Measurements from ENCODE around the gene ITPR1. TPM values are rescaled to one million over a fixed set of nuclear protein-coding genes. Genes with fewer than 3 reads are reported as not detected.

Gene ITPR1
- polyA plus RNA-seq, 1 of the 3 experiments (the other 2 are of a cell fraction): 5.9 TPM

DNA sequence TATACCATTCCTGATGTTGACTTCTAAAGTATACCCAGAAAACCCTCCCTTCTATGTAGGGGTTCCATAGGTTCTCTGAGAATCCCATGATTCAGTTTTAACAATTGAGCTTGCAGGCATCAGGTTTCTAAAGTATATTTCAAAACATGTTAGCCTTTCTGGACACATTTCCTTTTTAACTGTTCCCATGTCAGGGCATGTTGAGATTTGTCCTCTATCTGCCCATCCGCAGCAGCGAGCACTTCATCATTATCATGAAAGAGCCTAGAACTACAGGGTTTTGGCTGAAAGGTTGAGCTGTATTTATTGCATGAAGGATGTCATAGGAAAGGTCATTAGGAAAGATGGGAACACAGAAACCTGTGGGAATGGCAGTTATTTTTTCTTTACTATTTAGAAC is 285.0 kb downstream of the ITPR1 start (continued):
- TF ChIP-seq, protein P1, sequence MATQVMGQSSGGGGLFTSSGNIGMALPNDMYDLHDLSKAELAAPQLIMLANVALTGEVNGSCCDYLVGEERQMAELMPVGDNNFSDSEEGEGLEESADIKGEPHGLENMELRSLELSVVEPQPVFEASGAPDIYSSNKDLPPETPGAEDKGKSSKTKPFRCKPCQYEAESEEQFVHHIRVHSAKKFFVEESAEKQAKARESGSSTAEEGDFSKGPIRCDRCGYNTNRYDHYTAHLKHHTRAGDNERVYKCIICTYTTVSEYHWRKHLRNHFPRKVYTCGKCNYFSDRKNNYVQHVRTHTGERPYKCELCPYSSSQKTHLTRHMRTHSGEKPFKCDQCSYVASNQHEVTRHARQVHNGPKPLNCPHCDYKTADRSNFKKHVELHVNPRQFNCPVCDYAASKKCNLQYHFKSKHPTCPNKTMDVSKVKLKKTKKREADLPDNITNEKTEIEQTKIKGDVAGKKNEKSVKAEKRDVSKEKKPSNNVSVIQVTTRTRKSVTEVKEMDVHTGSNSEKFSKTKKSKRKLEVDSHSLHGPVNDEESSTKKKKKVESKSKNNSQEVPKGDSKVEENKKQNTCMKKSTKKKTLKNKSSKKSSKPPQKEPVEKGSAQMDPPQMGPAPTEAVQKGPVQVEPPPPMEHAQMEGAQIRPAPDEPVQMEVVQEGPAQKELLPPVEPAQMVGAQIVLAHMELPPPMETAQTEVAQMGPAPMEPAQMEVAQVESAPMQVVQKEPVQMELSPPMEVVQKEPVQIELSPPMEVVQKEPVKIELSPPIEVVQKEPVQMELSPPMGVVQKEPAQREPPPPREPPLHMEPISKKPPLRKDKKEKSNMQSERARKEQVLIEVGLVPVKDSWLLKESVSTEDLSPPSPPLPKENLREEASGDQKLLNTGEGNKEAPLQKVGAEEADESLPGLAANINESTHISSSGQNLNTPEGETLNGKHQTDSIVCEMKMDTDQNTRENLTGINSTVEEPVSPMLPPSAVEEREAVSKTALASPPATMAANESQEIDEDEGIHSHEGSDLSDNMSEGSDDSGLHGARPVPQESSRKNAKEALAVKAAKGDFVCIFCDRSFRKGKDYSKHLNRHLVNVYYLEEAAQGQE (IDR thresholded peaks at IDR 0.05; ENCODE audit: low read depth, low read length): no peak
- TF ChIP-seq GATA2 (CRISPR knock-in tag; IDR thresholded peaks at IDR 0.05) (no peak), JUND (IDR thresholded peaks at IDR 0.05) (no peak), SMC3 (IDR thresholded peaks at IDR 0.05; ENCODE audit: low read depth, low read length) (no peak), FOXM1 (IDR thresholded peaks at IDR 0.05; ENCODE audit: low read depth) (no peak), TEAD4 (IDR thresholded peaks at IDR 0.05; ENCODE audit: borderline replicate concordance, insufficient read depth) (no peak), SIN3A (IDR thresholded peaks at IDR 0.05; ENCODE audit: borderline replicate concordance, low read depth, low read length) (no peak), EZH2phosphoT487 (IDR thresholded peaks at IDR 0.05; ENCODE audit: borderline replicate concordance, low read depth) (no peak), RFX5 (IDR thresholded peaks at IDR 0.05; ENCODE audit: low read length) (no peak)
- TF ChIP-seq, protein P2, sequence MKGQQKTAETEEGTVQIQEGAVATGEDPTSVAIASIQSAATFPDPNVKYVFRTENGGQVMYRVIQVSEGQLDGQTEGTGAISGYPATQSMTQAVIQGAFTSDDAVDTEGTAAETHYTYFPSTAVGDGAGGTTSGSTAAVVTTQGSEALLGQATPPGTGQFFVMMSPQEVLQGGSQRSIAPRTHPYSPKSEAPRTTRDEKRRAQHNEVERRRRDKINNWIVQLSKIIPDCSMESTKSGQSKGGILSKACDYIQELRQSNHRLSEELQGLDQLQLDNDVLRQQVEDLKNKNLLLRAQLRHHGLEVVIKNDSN (IDR thresholded peaks at IDR 0.05; ENCODE audit: borderline replicate concordance, low read depth): no peak
- TF ChIP-seq, protein P3, sequence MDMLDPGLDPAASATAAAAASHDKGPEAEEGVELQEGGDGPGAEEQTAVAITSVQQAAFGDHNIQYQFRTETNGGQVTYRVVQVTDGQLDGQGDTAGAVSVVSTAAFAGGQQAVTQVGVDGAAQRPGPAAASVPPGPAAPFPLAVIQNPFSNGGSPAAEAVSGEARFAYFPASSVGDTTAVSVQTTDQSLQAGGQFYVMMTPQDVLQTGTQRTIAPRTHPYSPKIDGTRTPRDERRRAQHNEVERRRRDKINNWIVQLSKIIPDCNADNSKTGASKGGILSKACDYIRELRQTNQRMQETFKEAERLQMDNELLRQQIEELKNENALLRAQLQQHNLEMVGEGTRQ (IDR thresholded peaks at IDR 0.05; ENCODE audit: borderline replicate concordance, low read depth, low read length): no peak

DNA sequence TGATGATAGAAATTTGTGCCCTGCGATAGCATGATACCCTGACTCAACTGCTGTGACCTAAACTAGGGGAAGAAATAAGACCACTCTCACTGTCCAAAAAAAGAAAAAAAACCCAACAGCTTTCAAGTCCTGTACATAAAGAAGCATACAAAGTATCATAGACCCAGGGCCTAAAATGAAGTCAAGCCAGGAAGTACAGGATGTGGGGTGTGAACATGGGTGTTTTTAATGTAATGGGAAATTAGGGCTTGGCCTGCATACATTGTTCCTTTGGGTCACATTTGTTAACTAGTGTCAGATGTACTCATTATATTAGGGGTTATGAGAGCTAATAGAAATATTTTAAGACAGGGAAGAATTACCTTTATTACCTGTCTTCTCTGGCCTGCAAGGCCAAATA is 285.6 kb downstream of the ITPR1 start:
- POLR2A ChIA-PET: no interaction called here
- H3K4me1 ChIP-seq (ENCODE audit: control insufficient read depth in 1 of 2, insufficient read depth in 2 of 2, low read depth in 1 of 2, low read length in 1 of 2): peaks cover 0 to 5% of the 10 kb centered on the region in 2 experiments; a peak in 1 of 4 replicates
- peaks cover 0 to 13% of the 10 kb centered on the region in 2 experiments for H3K36me3 ChIP-seq (replicated peaks in 1 of 2; ENCODE audit: control insufficient read depth in 1 of 2, insufficient read depth in 2 of 2, low read length in 1 of 2)
- CTCF ChIA-PET: no interaction called here
- H3K27me3 ChIP-seq (ENCODE audit: insufficient read depth): no peaks in the 10 kb centered on the region
- H3K4me3 ChIP-seq (ENCODE audit: low read depth in 2 of 2, low read length in 1 of 2): no peak overlapping the region
- H3K9ac ChIP-seq: no peak overlapping the region
- DNase-seq: no peak
- no peaks in the 10 kb centered on the region for H3K9me2 ChIP-seq
- TF ChIP-seq, protein P4, sequence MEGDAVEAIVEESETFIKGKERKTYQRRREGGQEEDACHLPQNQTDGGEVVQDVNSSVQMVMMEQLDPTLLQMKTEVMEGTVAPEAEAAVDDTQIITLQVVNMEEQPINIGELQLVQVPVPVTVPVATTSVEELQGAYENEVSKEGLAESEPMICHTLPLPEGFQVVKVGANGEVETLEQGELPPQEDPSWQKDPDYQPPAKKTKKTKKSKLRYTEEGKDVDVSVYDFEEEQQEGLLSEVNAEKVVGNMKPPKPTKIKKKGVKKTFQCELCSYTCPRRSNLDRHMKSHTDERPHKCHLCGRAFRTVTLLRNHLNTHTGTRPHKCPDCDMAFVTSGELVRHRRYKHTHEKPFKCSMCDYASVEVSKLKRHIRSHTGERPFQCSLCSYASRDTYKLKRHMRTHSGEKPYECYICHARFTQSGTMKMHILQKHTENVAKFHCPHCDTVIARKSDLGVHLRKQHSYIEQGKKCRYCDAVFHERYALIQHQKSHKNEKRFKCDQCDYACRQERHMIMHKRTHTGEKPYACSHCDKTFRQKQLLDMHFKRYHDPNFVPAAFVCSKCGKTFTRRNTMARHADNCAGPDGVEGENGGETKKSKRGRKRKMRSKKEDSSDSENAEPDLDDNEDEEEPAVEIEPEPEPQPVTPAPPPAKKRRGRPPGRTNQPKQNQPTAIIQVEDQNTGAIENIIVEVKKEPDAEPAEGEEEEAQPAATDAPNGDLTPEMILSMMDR (IDR thresholded peaks at IDR 0.05): no peak
- TF ChIP-seq TCF12 (IDR thresholded peaks at IDR 0.05) (no peak), NRF1 (IDR thresholded peaks at IDR 0.05; ENCODE audit: low read depth, low read length) (no peak), GATA2 (CRISPR knock-in tag; IDR thresholded peaks at IDR 0.05) (no peak), EZH2phosphoT487 (IDR thresholded peaks at IDR 0.05; ENCODE audit: borderline replicate concordance, low read depth) (no peak)
- TF ChIP-seq, protein P5, sequence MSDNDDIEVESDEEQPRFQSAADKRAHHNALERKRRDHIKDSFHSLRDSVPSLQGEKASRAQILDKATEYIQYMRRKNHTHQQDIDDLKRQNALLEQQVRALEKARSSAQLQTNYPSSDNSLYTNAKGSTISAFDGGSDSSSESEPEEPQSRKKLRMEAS (IDR thresholded peaks at IDR 0.05; ENCODE audit: low read depth): no peak
- H3K9me3 ChIP-seq: no peaks in the 10 kb centered on the region
- 96% methylated on average over 1 of the region's 1 CpG for WGBS (ENCODE audit: low lambda C conversion rate)
- no peaks in the 10 kb centered on the region for H3F3A ChIP-seq (replicated peaks; ENCODE audit: insufficient read depth)
- H2AFZ ChIP-seq (ENCODE audit: low read depth): no peak overlapping the region
- H3K27ac ChIP-seq (ENCODE audit: low read depth in 2 of 2, low read length in 1 of 2): no peak overlapping the region
- no peaks in the 10 kb centered on the region for H4K20me1 ChIP-seq (ENCODE audit: insufficient read depth)
- H3K4me2 ChIP-seq: no peak overlapping the region
- H3K79me2 ChIP-seq (ENCODE audit: insufficient read depth): no peaks in the 10 kb centered on the region

Measured in SK-N-SH (cell line).